WI38 (cell line): Measurements from ENCODE around the gene SNX9.

ENCODE experiments used
- H3K4me3 ChIP-seq: 2 replicates; pipeline ENCODE4 v1.5.1; 2011; ENCODE audit warnings: low read depth, mild to moderate bottlenecking, control low read depth, low read length
- CTCF ChIP-seq: IDR thresholded peaks from 2 replicates; pipeline ENCODE4 v1.5.1; 2012; ENCODE audit warnings: low read depth, mild to moderate bottlenecking, control low read depth, low read length

Gene SNX9

GRCh38 chr6:157861814-157862213, 38.8 kb downstream of the SNX9 start:
- no peak overlapping the region for H3K4me3 ChIP-seq
- no peak for TF ChIP-seq CTCF

DNA sequence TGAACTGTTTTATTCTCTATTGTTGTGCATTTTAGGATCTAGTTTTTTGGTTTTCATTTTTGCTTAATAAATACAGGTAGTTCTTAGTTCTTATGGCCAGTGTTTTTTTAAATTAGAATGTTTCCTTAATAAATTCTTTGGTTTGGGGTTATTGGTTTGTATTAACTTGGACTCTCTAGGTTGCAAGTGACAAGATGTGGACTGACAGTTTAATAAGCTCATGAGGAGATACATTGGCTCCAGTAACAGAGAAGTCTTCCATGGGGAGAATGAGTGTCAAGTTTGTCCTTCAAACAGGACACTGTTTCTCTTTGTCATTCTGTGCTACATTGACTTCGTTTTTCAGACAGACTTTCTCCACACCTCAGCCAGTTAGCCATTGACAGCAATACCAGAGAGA, 39.7 kb downstream of the SNX9 start:
- no peak overlapping the region for H3K4me3 ChIP-seq
- no peak for TF ChIP-seq CTCF

DNA sequence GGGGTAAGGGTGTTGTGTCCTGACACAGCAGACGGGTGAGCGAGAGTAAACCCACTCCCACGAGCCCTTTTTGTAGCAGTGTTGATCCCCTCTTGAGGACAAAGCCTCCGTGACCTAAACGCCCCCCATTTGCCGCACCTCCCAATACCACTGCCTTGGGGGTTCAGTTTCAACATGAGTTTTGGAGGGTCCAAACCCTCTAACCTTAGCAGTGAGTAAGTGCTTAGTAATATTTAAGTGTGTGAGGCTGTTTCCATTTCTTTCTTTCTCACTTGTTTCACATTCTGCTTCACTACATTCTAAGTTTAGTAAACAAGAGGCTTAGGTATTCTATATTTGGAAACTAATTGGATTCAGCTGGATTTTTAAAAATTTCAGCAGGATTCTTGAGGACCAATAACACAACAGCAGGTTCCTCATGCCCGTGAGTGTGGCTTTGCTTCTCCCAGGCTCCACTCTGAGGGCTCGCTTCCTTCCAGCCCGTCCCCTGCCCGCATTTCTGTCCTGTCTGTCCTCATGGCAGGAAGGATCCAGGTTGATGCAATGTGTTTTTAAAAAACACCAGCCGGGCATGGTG, 41.2 kb downstream of the SNX9 start:
- H3K4me3 ChIP-seq = no peak overlapping the region
- no peak for TF ChIP-seq CTCF

DNA sequence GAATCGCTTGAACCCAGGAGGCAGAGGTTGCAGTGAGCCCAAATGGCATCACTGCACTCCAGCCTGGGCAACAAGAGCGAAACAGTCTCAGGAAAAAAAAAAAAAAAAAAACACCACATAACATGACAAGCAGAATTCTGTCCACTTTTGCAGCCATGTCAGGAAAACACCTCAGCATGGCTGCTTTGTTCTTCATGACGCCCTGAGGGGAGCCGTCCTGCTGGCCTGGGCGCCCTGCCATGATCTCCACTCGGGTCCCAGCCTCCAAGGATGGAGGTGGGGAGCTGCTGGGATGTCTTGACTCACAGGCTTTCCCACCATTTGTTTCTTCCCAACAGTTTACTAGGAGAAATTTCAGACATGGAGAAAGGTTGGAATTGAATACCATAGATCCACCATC, 42.2 kb downstream of the SNX9 start:
- no peak for TF ChIP-seq CTCF

DNA sequence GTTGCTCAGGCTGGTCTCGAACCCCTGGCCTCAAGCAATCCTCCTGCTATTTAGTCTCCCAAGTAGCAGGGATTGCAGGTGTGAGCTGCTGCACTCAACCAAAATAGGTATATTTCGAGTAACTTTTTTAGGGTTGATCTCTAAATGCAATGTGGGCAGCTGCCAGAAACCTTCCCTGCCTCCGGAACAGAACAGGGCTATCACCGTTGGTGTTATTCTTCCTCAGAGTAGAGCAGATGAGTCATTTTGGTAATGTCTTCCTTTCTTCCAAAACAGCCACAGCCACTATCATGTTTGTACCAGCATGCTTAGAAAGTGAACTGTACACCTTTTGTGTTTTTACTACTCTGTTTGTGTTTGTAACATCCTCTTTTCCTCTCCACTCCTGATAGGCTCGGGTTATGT, 44.1 kb downstream of the SNX9 start:
- TF ChIP-seq CTCF = no peak
- H3K4me3 ChIP-seq = no peak overlapping the region

More for the DNA sequence above, 42.2 kb downstream of the SNX9 start:
- H3K4me3 ChIP-seq = no peak overlapping the region

DNA sequence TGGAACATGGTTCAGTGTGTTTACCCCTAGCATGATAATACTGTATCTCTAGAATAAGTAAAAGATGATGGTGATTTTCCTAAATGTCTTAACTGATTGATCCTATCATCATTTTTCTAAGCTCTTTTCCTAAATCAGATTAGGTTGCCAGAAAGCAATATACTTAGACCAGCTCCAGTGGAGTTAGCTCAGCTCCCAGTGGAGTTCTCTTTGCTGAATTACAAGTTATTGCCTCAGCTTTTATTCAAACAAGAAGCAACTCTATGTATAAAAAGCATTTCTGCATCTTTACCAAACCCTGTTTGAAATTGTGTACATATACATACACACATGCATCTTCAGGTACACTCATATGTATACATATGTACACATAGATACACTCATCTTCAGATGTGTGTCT, 44.9 kb downstream of the SNX9 start:
- no peak overlapping the region for H3K4me3 ChIP-seq
- TF ChIP-seq CTCF = no peak

DNA sequence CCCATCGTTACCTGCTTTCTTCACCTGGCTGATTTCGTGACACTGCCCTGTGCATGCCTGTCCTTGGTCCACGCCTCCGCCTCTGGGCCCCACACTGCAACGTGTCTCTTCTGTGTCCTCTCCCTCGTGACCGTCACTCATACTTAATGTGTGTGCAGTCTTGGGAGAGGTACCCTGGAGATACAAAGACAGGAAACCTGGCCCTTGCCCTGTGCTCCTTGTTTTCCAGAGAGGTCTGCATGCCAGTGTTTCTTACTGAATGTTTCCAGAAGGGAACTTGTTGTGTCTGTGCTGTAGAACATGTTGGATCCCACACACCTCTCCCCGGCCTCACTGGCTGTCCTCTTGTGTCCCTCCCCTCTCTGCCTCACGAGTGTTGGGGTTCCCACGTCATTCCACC, 45.8 kb downstream of the SNX9 start:
- no peak for TF ChIP-seq CTCF
- H3K4me3 ChIP-seq = no peak overlapping the region
